ENCODE data around the gene PCDH15. TPM values are rescaled to one million over a fixed set of nuclear protein-coding genes. Genes with fewer than 3 reads are reported as not detected.

The PCDH15 gene
- total RNA-seq, 2 experiments from 2014 or later: not detected

DNA sequence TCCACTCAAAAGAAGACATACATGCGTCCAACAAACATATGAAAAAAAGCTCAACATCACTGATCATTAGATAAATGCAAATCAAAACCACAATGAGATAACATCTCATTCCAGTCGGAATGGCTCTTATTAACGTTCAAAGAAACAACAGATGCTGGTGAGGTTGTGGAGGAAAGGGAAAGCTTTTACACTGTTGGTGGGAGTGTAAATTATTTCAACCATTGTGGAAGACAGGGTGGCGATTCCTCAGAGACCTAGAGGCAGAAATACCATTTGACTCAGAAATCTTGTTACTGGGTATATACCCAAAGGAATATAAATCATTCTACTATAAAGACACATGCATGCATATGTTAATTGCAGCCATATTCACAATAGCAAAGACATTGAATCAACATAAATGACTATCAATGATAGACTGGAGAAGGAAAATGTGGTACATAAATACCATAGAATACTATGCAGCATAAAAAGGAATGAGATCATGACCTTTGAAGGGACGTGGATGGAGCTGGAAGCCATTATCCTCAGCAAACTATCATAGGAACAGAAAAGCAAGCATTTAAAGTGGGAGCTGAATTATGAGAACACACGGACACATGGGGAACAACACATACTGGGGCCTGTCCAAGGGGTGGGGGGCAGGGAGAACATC lies 28.4 kb downstream of the PCDH15 start:
- Mint-ChIP-seq H3K27me3 (no peaks in the 10 kb centered on the region), H3K9me3 (peaks cover 14% of the 10 kb centered on the region), H3K4me1 (ENCODE audit: low read depth) (no peaks in the 10 kb centered on the region), H3K27ac (no peak overlapping the region), H3K36me3 (ENCODE audit: low read depth) (no peaks in the 10 kb centered on the region), H3K4me3 (no peak overlapping the region)
- peaks cover 0 to 10% of the 10 kb centered on the region in 2 experiments for H3K9me3 ChIP-seq (ENCODE audit: control insufficient read depth in 1 of 2, insufficient read depth in 1 of 2, low read length in 2 of 2)
- H3K4me1 ChIP-seq (ENCODE audit: insufficient read depth, low read length): no peaks in the 10 kb centered on the region
- H3K27ac ChIP-seq (ENCODE audit: low read depth in 1 of 2, low read length in 2 of 2): no peak overlapping the region
- no peak overlapping the region for H3K4me3 ChIP-seq (ENCODE audit: low read length)
- H3K27me3 ChIP-seq (ENCODE audit: control insufficient read depth in 1 of 2, insufficient read depth in 2 of 2, low read length in 2 of 2): no peaks in the 10 kb centered on the region
- no peaks in the 10 kb centered on the region for H3K36me3 ChIP-seq (ENCODE audit: insufficient read depth, low read length)
- DNase-seq (no peak), ATAC-seq (ENCODE audit: poor library complexity) (no peak)
- ChIA-PET CTCF (no interaction called here), POLR2A (no interaction called here)
- intact Hi-C loops (cut with DNase I, micrococcal nuclease): no loop called here
- no peak for TF ChIP-seq CTCF (IDR thresholded peaks at IDR 0.05)

- no peaks in the 10 kb centered on the region for H3K4me1 Mint-ChIP-seq (ENCODE audit: low read depth)
- no peaks in the 10 kb centered on the region for H3K27me3 Mint-ChIP-seq
- no peak overlapping the region for H3K27ac ChIP-seq (ENCODE audit: low read depth in 1 of 2, low read length in 2 of 2)
- TF ChIP-seq CTCF (IDR thresholded peaks at IDR 0.05): no peak
- ChIA-PET CTCF (no interaction called here), POLR2A (no interaction called here)
- peaks cover 16% of the 10 kb centered on the region for H3K9me3 Mint-ChIP-seq
- H3K36me3 ChIP-seq (ENCODE audit: insufficient read depth, low read length): no peaks in the 10 kb centered on the region
- no peaks in the 10 kb centered on the region for H3K36me3 Mint-ChIP-seq (ENCODE audit: low read depth)
- ATAC-seq (ENCODE audit: poor library complexity): no peak
- no peaks in the 10 kb centered on the region for H3K27me3 ChIP-seq (ENCODE audit: control insufficient read depth in 1 of 2, insufficient read depth in 2 of 2, low read length in 2 of 2)
- no peak overlapping the region for H3K4me3 Mint-ChIP-seq
- peaks cover 0 to 7% of the 10 kb centered on the region in 2 experiments for H3K9me3 ChIP-seq (ENCODE audit: control insufficient read depth in 1 of 2, insufficient read depth in 1 of 2, low read length in 2 of 2)
- intact Hi-C loops (cut with DNase I, micrococcal nuclease): no loop called here
- H3K4me1 ChIP-seq (ENCODE audit: insufficient read depth, low read length): no peaks in the 10 kb centered on the region
- no peak overlapping the region for H3K27ac Mint-ChIP-seq
- DNase-seq: no peak
- no peak overlapping the region for H3K4me3 ChIP-seq (ENCODE audit: low read length)
These were observed 32.0 kb downstream of the PCDH15 start for GRCh38 chr10:54769051-54769450.

- ATAC-seq (ENCODE audit: poor library complexity): no peak
- H3K4me1 ChIP-seq (ENCODE audit: insufficient read depth, low read length): no peaks in the 10 kb centered on the region
- CTCF ChIA-PET: no interaction called here
These were observed 42.2 kb downstream of the PCDH15 start for GRCh38 chr10:54758791-54759190.

More at GRCh38 chr10:54758791-54759190, 42.2 kb downstream of the PCDH15 start:
- Histone ChIP-seq H3K27me3 (ENCODE audit: control insufficient read depth in 1 of 2, insufficient read depth in 2 of 2, low read length in 2 of 2) (no peaks in the 10 kb centered on the region), H3K36me3 (ENCODE audit: insufficient read depth, low read length) (no peaks in the 10 kb centered on the region), H3K27ac (ENCODE audit: low read depth in 1 of 2, low read length in 2 of 2) (no peak overlapping the region), H3K4me3 (ENCODE audit: low read length) (no peak overlapping the region), H3K9me3 (ENCODE audit: control insufficient read depth in 1 of 2, insufficient read depth in 1 of 2, low read length in 2 of 2) (peaks cover 0 to 8% of the 10 kb centered on the region in 2 experiments)
- no peaks in the 10 kb centered on the region for H3K36me3 Mint-ChIP-seq (ENCODE audit: low read depth)
- no peak overlapping the region for H3K27ac Mint-ChIP-seq
- no peak for DNase-seq
- POLR2A ChIA-PET: no interaction called here
- intact Hi-C loops (cut with DNase I, micrococcal nuclease): no loop called here
- no peak overlapping the region for H3K4me3 Mint-ChIP-seq
- no peaks in the 10 kb centered on the region for H3K27me3 Mint-ChIP-seq
- peaks cover 5% of the 10 kb centered on the region for H3K9me3 Mint-ChIP-seq
- H3K4me1 Mint-ChIP-seq (ENCODE audit: low read depth): no peaks in the 10 kb centered on the region
- TF ChIP-seq CTCF (IDR thresholded peaks at IDR 0.05): no peak

All from CD4-positive, alpha-beta T cell (primary cell).